ENCODE data around the gene PRKAG2.
"Not testable (repeated sequence)": the region's sequence is repeated elsewhere in the genome, so short reads cannot be mapped to it uniquely, and the experiment has no call there.

PRKAG2 gene

DNA sequence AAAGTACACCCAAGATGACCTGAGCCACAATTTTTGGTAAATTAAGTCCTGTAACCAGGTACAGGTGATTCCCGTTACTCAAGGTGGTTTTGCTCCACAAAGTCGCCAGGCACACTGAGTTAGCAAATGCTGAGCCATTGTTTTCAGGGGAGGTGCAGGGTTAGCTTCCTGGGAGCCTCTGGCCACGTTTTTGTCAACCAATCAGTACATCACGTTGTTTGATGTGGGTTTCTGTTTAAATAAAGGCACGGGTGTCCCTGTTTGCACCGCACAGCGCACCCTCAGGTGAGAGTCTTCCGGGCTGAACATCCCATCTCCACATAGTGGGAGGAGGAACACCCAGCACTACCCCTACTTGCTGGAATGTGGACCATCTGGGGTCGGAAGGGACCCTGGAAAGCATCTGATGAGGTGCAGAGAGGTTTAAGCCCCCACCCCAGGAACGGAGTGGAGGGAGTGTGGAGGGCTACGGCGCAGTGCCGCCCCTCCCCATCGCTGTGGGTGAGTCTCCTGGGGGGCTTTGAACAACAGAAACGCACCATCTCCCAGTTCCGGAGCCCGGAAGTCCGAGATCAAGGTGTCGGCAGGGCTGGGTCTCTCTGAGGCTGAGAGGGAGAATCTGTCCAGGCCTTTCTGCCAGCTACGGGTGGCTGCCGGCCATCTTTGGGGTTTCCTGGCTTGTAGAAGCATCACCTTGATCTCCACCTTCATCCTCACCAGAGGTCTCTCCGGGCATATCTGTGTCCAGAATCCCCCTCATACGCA is 42.5 kb downstream of the PRKAG2 start:
- DNase-seq (ENCODE audit: low read depth) = no peak

DNA sequence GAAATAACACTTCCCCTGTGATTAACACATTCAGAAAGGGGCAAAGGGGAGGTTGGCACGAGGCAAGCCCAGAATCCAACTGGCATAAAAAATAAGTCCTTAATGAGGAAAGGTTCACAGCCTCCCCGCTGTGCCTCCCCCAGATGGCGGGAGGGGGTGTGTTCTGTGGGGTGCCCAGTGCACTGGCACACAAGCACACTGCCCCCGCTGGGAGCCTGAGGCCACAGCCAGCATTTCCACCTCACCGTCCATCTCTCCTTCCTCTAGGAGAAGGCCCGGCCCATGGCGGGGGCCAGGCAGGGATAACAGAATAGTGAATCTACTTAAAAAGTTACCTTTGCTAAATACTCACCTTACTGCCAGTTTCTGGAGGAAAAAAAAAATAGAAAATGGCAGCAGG is 43.2 kb downstream of the PRKAG2 start:
- no peak for DNase-seq (ENCODE audit: low read depth)

GRCh38 chr7:151833213-151833651 is 43.7 kb downstream of the PRKAG2 start:
- DNase-seq (ENCODE audit: low read depth) = no peak

DNA sequence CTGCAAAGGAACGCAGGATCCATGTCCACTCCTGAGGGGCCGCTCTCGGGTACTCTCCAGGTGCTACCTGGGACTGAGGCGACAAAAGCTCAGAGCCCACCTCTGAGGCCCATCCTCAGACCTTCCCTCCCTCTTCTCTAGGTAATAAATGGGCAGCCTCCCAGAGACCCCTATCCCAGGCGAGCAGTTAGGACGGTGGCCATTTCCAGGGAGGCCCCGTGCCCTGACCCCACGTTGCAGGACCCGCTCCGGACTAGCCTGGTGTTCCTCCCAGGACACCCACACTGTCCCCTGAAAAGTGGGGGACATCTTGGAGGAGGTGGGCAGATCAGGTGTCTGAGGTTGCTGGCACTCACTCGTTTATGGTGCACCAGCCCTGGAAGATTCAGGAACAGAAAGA is 44.3 kb downstream of the PRKAG2 start:
- no peak for DNase-seq (ENCODE audit: low read depth)

- no peak for DNase-seq (ENCODE audit: low read depth)
Observed at GRCh38 chr7:151832138-151832537, 44.8 kb downstream of the PRKAG2 start.

GRCh38 chr7:151831606-151832005 is 45.3 kb downstream of the PRKAG2 start:
- DNase-seq (ENCODE audit: low read depth) = no peak

- no peak for DNase-seq (ENCODE audit: low read depth)
Observed at GRCh38 chr7:151830121-151830830, 46.6 kb downstream of the PRKAG2 start.

GRCh38 chr7:151829707-151830106 is 47.2 kb downstream of the PRKAG2 start:
- no peak for DNase-seq (ENCODE audit: low read depth)

DNA sequence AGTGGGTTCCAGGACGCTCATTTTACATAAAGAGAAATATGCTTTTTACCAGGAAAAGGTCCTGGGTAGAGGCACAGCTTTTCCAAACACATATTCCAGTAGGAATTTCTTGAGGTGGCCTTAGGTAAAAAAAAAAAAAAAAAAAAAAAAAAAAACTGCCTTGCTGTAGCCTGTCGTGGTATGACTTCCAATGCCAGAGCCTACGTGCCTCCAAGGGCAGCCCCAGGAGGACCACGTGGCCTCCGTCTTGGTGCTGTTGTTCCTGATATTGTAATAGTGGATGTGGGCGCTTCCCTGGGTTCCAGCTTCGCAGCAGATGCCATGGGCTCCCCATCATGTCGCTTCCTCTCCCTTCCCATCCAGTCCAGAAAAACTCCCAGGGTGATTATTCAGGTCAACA is 49.3 kb downstream of the PRKAG2 start:
- no peak for DNase-seq (ENCODE audit: low read depth)

GRCh38 chr7:151826316-151826715 is 50.6 kb downstream of the PRKAG2 start:
- not testable (repeated sequence) for DNase-seq (ENCODE audit: low read depth)

DNA sequence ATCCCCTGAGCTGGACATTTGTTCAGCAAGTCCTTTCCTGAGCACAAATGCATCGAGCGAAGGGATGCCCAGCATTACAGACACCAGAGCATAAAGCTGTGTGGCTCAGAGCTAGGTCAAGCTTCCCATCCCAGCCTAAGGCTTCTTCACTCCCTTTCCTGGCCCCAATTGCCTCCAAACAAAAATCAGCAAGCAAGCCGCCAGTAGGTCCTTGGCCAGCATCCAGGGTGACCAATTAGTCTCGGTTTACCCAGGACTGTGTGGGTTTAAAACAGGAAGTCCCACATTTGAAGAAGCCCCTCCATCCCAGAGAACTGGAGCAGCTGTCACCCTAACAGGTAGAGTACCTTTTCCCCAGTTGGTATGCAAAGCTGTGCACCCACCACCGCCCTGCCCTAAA is 51.2 kb downstream of the PRKAG2 start:
- DNase-seq (ENCODE audit: low read depth) = no peak

DNA sequence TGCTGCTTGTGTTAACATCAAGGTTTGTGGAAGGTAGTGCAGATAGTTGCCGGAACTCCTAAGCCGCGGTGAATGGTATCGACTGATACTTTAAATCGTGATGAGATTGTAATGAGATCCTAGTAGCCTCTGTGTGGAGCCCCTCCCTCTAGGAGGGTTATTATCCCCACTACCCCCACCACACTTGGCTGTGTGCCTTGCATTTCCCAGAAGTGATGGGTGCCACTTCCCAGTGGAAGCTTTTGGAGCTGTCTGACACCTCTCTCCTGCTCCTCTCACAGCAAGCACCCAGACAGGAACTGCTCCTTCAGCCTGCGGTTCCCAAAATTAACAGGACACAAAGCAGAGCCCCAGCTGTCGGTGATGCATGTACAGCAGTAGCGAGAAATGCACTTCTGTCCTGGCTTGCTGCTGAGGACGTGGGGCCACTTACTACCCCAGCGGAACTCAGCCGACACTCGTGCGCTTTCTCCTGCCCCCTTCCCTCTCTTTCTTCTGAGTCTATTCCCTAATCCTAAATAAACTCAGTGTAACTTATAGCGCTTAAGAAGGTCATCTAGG is 52.5 kb downstream of the PRKAG2 start:
- DNase-seq (ENCODE audit: low read depth) = no peak

- no peak for DNase-seq (ENCODE audit: low read depth)
Observed at GRCh38 chr7:151823566-151824372, 53.1 kb downstream of the PRKAG2 start.

- no peak for DNase-seq (ENCODE audit: low read depth)
Observed at GRCh38 chr7:151822541-151823181, 54.3 kb downstream of the PRKAG2 start.

GRCh38 chr7:151821806-151822540 is 54.9 kb downstream of the PRKAG2 start:
- DNase-seq (ENCODE audit: low read depth) = no peak

GRCh38 chr7:151821226-151821625 is 55.7 kb downstream of the PRKAG2 start:
- no peak for DNase-seq (ENCODE audit: low read depth)

GRCh38 chr7:151820491-151821105 is 56.3 kb downstream of the PRKAG2 start:
- DNase-seq (ENCODE audit: low read depth) = no peak

DNA sequence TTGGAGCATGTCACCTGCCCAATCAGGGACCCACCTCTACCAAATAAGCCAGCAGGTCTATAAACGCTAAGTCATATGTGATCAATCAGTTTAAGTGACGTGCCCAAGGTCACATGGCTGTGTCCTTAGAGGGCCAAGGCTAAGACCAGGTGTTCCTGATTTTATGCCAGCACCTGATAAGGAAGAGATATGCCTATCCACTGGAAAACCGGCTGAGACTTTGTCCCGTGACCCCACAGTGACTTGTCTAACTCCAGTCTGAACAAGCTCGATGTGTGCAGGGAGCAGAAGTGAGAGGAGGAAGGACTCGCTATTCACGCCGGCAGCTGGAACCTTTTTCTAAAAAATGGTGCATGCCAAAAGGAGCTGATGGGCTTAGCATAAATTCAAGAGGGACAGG is 57.0 kb downstream of the PRKAG2 start:
- no peak for DNase-seq (ENCODE audit: low read depth)

- no peak for DNase-seq (ENCODE audit: low read depth)
Observed at GRCh38 chr7:151818674-151819519, 58.0 kb downstream of the PRKAG2 start.
